Fibroblast of lung (primary cell): ENCODE results near the gene CENPF.

ENCODE experiments used
- CTCF ChIP-seq, 2 donors: IDR thresholded peaks in 1 of 2; conservative IDR thresholded peaks in 1 of 2; 1 replicate in 1 of 2; 2 replicates in 1 of 2; pipeline ENCODE4 v1.5.1; 2011 to 2012; ENCODE audit warnings: low read length in 2 of 2, control low read depth in 1 of 2, inconsistent platforms in 1 of 2, low read depth in 1 of 2, mild to moderate bottlenecking in 1 of 2
- EZH2 ChIP-seq: IDR thresholded peaks from 2 replicates; pipeline ENCODE4 v1.5.1; 2012; ENCODE audit warnings: low read length, control low read depth, mild to moderate bottlenecking; ENCODE audit errors: missing control alignments

GRCh38 chr1:214657299-214657698 is 54.3 kb downstream of the CENPF start:
- TF ChIP-seq CTCF (conservative IDR thresholded peaks at IDR 0.05 in 1 of 2, IDR thresholded peaks at IDR 0.05 in 1 of 2; ENCODE audit: low read depth in 1 of 2, low read length in 2 of 2): no peak
- TF ChIP-seq EZH2: no peak
